ENCODE data around the gene SPATA4. TPM values are rescaled to one million over a fixed set of nuclear protein-coding genes. Genes with fewer than 3 reads are reported as not detected.
"Not testable (repeated sequence)": the region's sequence is repeated elsewhere in the genome, so short reads cannot be mapped to it uniquely, and the experiment has no call there.

SPATA4 gene
- polyA plus RNA-seq (2013, experiment 1 of 2; ENCODE audit: insufficient read length), result 0.28 TPM
- 0.38 TPM for polyA plus RNA-seq (2013, experiment 2 of 2; ENCODE audit: insufficient read length)

- peak; percentile 91 for DNase-seq
Measured at GRCh38 chr4:176195184-176195978, at the start of gene SPATA4. Gene SPATA4 (minus strand): TSS chr4:176195585. CDS start chr4:176195562, 23 bp downstream.

GRCh38 chr4:176242764-176243347 is 47.5 kb upstream of the SPATA4 start:
- DNase-seq, result no peak

- DNase-seq, result no peak
Measured at GRCh38 chr4:176241703-176242102, 46.3 kb upstream of the SPATA4 start.

- no peak for DNase-seq
Measured at GRCh38 chr4:176238826-176239225, 43.4 kb upstream of the SPATA4 start.

- peak; percentile 70 for DNase-seq
Measured at GRCh38 chr4:176238157-176238610, 42.8 kb upstream of the SPATA4 start.

- no peak for DNase-seq
Measured at GRCh38 chr4:176236946-176237345, 41.6 kb upstream of the SPATA4 start.

- DNase-seq, result no peak
Measured at GRCh38 chr4:176230836-176231235, 35.5 kb upstream of the SPATA4 start.

GRCh38 chr4:176229645-176230044 is 34.3 kb upstream of the SPATA4 start:
- no peak for DNase-seq

GRCh38 chr4:176226736-176227135 is 31.4 kb upstream of the SPATA4 start:
- DNase-seq, result no peak

- DNase-seq, result no peak
Measured at GRCh38 chr4:176223561-176223960, 28.2 kb upstream of the SPATA4 start.

- no peak for DNase-seq
Measured at GRCh38 chr4:176222149-176222548, 26.8 kb upstream of the SPATA4 start.

GRCh38 chr4:176217510-176217909 is 22.1 kb upstream of the SPATA4 start:
- DNase-seq, result no peak

GRCh38 chr4:176212351-176212750 is 17.0 kb upstream of the SPATA4 start:
- DNase-seq, result not testable (repeated sequence)

- no peak for DNase-seq
Measured at GRCh38 chr4:176210579-176211296, 15.4 kb upstream of the SPATA4 start.

GRCh38 chr4:176210101-176210500 is 14.7 kb upstream of the SPATA4 start:
- DNase-seq, result no peak

GRCh38 chr4:176209535-176209934 is 14.2 kb upstream of the SPATA4 start:
- DNase-seq, result no peak

GRCh38 chr4:176207839-176208238 is 12.5 kb upstream of the SPATA4 start:
- DNase-seq, result no peak

GRCh38 chr4:176205299-176205698 is 9.9 kb upstream of the SPATA4 start:
- no peak for DNase-seq

- DNase-seq, result no peak
Measured at GRCh38 chr4:176198316-176198903, 3.0 kb upstream of the SPATA4 start.

GRCh38 chr4:176193938-176194337 is 1.4 kb downstream of the SPATA4 start:
- DNase-seq, result peak; percentile 83

GRCh38 chr4:176193126-176193525 is 2.3 kb downstream of the SPATA4 start:
- peak; percentile 64 for DNase-seq

GRCh38 chr4:176191974-176192373 is 3.4 kb downstream of the SPATA4 start:
- DNase-seq, result peak; percentile 42

Data from fibroblast of skin of abdomen (primary cell).